HuH-7 (cell line): ENCODE measurements around the gene ZNF292.
"Not testable (repeated sequence)": the region's sequence is repeated elsewhere in the genome, so short reads cannot be mapped to it uniquely, and the experiment has no call there.

Source experiments
- DNase-seq: peaks from one replicate; pipeline ENCODE4 v3.0.0; 2011; ENCODE audit warnings: low spot score

ZNF292 gene

GRCh38 chr6:87279196-87279595 lies 123.8 kb downstream of the ZNF292 start:
- no peak for DNase-seq

- no peak for DNase-seq
These were observed 126.1 kb downstream of the ZNF292 start for GRCh38 chr6:87281426-87281825.

DNA sequence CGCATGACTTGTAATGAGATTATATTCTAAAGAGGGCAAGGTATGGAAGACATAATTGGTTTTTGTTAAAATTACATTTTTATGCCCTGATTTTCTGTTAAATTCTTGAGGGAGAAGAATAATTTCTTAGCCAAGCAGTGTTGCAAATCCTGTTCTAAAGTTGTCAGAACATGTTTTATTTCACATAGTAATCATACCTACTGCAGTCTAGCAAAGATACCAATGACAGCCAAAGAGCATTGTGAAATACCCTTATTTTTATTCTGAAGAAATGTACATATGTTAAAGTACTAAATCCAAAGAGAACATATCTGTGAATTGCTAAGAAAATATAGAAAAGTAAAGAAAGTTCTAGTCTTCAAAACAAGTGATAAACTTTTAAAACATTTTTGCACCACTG lies 127.4 kb downstream of the ZNF292 start:
- DNase-seq, result no peak

- DNase-seq, result no peak
These were observed 128.1 kb downstream of the ZNF292 start for GRCh38 chr6:87283461-87283860.

- DNase-seq, result no peak
These were observed 131.9 kb downstream of the ZNF292 start for GRCh38 chr6:87287251-87287650.

DNA sequence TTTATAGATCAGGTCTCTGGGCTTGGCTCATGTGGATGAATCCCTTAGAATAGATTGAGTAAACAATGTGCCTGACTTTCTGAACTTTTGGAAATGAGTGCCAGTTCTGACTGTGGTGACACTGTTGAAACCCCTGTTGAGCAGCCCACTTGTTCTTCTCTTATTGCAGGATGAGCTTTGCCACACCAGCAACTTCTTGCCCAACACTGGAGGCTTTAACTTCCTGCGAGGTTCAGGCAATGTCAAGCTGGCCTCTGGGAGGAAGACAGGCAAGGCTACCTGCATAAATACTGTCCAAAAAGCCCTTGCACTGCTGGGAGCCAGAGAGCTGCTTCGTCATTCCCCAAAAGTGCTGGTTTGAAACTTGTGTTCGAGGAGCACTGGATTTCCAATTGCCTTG lies 134.2 kb downstream of the ZNF292 start:
- no peak for DNase-seq

- no peak for DNase-seq
These were observed 136.5 kb downstream of the ZNF292 start for GRCh38 chr6:87291883-87292282.

- DNase-seq, result no peak
These were observed 138.2 kb downstream of the ZNF292 start for GRCh38 chr6:87293526-87293925.

DNA sequence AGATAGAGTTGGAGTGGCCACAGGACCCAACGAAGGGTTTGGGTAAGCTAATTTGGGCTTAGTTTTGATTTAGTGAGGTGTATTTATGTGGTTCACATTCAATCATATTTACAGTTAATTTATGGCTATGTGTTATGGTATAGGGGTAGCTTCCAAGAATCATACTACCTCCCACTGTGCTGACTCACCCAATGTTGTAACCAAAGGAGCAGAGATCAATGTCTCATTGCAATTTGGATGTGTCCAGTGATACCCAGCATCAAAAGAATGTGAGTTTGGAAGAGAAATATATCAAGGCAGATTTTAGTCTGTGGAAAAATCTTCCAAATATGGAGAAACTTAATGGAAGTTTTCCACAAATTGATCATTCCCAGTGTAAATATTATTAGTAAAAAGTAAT lies 141.8 kb downstream of the ZNF292 start:
- no peak for DNase-seq

- DNase-seq, result not testable (repeated sequence)
These were observed 145.9 kb downstream of the ZNF292 start for GRCh38 chr6:87301277-87301676.

- DNase-seq, result no peak
These were observed 153.6 kb downstream of the ZNF292 start for GRCh38 chr6:87308970-87309369.

DNA sequence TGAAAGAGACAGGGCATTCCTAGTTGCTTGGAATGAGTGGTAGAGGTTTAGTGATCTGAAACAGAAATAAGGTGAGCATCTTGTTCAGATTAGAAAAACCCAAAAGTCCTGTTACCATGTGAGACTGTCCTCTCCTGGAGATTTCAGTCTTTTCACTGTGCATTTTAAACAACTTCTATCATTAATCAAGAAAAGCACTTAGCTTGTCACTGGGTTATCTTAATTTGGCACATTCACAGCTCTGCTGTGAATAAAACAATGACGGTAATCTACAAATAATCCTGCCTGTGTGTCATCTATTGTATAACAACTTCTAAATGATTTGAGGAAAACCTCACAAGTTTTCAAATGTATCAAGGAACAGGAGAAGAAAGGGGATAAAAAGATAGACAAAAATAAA lies 157.5 kb downstream of the ZNF292 start:
- DNase-seq, result no peak
